GM12878 (cell line): ENCODE measurements around the gene DOC2B. TPM values are rescaled to one million over a fixed set of nuclear protein-coding genes. Genes with fewer than 3 reads are reported as not detected.
"Not testable (repeated sequence)": the region's sequence is repeated elsewhere in the genome, so short reads cannot be mapped to it uniquely, and the experiment has no call there.

Experiments
- ATAC-seq: fragments of 200-7000 bp; cut with Tn5 transposase; 3 replicates; pipeline ENCODE4 v1.9.1; 2020; ENCODE audit warnings: mild to moderate bottlenecking, moderate library complexity
- BruUV-seq: library from RNA; stranded (reverse); fragments of 400-500 nt; replicated peaks from 2 replicates; lab custom pipeline; 2021; lab: Mats Ljungman, UMichigan
- CTCF ChIA-PET: fragments of 300-600 bp; sonication (Branson Sonifier 250); formaldehyde crosslinking; extraction: SDS; loops from one replicate; lab custom pipeline; 2021; ENCODE audit warnings: inconsistent platforms; lab: Yijun Ruan, JAX
- POLR2A ChIA-PET: fragments of 350-600 bp; formaldehyde crosslinking; extraction: SDS; loops from one replicate; lab custom pipeline; 2021; ENCODE audit warnings: inconsistent platforms; lab: Charles Lee
- RAD21 ChIA-PET: fragments of 300-600 bp; sonication (Branson Sonifier 250); formaldehyde crosslinking; loops from one replicate; lab custom pipeline; 2023; ENCODE audit warnings: antibody characterized with exemption; ENCODE audit not compliant: unreplicated experiment; lab: Charles Lee
- SMC1A ChIA-PET: fragments of 300-600 bp; sonication (Branson Sonifier 250); formaldehyde crosslinking; loops from one replicate; lab custom pipeline; 2023; ENCODE audit not compliant: unreplicated experiment, uncharacterized antibody; lab: Charles Lee
- DNase-seq: peaks from one replicate; pipeline ENCODE4 v3.0.0-alpha.2; 2011; ENCODE audit warnings: low read depth, low spot score
- FAIRE-seq: peaks from 3 replicates; lab custom pipeline; 2011; peaks lifted over from hg19 to GRCh38; lab: Jason Lieb, UNC
- H2AFZ ChIP-seq: 2 replicates; pipeline ENCODE4 v1.6.0; 2011; ENCODE audit warnings: low read depth, low read length, control low read depth; ENCODE audit not compliant: control insufficient read depth
- H3K27ac ChIP-seq: 2 replicates; pipeline ENCODE4 v1.5.1; 2011; ENCODE audit warnings: control low read depth; ENCODE audit not compliant: control insufficient read depth, insufficient read depth
- H3K27me3 ChIP-seq, 2 experiments: replicated peaks in 1 of 2; 2 replicates each; pipeline versions ENCODE4 v1.6.0 to v1.6.1; 2011; ENCODE audit warnings: low read length in 1 of 2; ENCODE audit not compliant: control insufficient read depth in 2 of 2, insufficient read depth in 2 of 2
- H3K36me3 ChIP-seq, 2 experiments: 2 replicates each; pipeline ENCODE4 v1.5.1; 2011; ENCODE audit warnings: low read length in 1 of 2; ENCODE audit not compliant: control insufficient read depth in 2 of 2, insufficient read depth in 2 of 2
- H3K4me1 ChIP-seq: 2 replicates; pipeline ENCODE4 v1.6.1; 2011; ENCODE audit warnings: mild to moderate bottlenecking, low read length, moderate library complexity, mixed read lengths; ENCODE audit not compliant: control insufficient read depth, insufficient read depth
- H3K4me2 ChIP-seq: 2 replicates; pipeline ENCODE4 v1.6.0; 2011; ENCODE audit warnings: control low read depth; ENCODE audit not compliant: control insufficient read depth, insufficient read depth
- H3K4me3 ChIP-seq: fragments of 200-600 bp; sonication (generic); 2 replicates; pipeline ENCODE4 v1.5.1; 2016
- H3K79me2 ChIP-seq: 2 replicates; pipeline ENCODE4 v1.6.0; 2011; ENCODE audit warnings: low read length; ENCODE audit not compliant: control insufficient read depth, insufficient read depth
- H3K9ac ChIP-seq: 2 replicates; pipeline ENCODE4 v1.8.0; 2011; ENCODE audit warnings: low read length, control low read depth, mixed read lengths; ENCODE audit not compliant: control insufficient read depth, insufficient read depth
- H3K9me3 ChIP-seq: replicated peaks from 3 replicates; pipeline ENCODE4 v1.5.1; 2011; ENCODE audit warnings: mild to moderate bottlenecking, low read length; ENCODE audit not compliant: control insufficient read depth, insufficient read depth
- H4K20me1 ChIP-seq: 2 replicates; pipeline ENCODE4 v1.6.0; 2011; ENCODE audit not compliant: control insufficient read depth, insufficient read depth
- BCL11A ChIP-seq: IDR thresholded peaks from 2 replicates; pipeline ENCODE4 v1.6.1; 2011; ENCODE audit warnings: low read depth, low read length
- BHLHE40 ChIP-seq, 2 experiments: fragments of 450-650 bp in 1 of 2; IDR thresholded peaks; 2 replicates each; pipeline ENCODE4 v1.6.1; 2011 to 2017; ENCODE audit warnings: low read depth in 2 of 2, borderline replicate concordance in 1 of 2, improper control_type of control experiment in 1 of 2, low read length in 1 of 2, mild to moderate bottlenecking in 1 of 2
- CEBPB ChIP-seq, 2 experiments: fragments of 150-350 bp in 1 of 2; IDR thresholded peaks; 2 replicates each; pipeline ENCODE4 v1.6.1; 2012 to 2014; ENCODE audit warnings: low read depth in 2 of 2, low read length in 2 of 2, borderline replicate concordance in 1 of 2, inconsistent platforms in 1 of 2
- FOXM1 ChIP-seq: IDR thresholded peaks from 2 replicates; pipeline ENCODE4 v1.6.1; 2012; ENCODE audit warnings: low read depth, mild to moderate bottlenecking, inconsistent platforms, low read length, moderate library complexity
- IKZF2 ChIP-seq, 2 experiments: fragments of 450-650 bp; IDR thresholded peaks; 2 replicates each; pipeline ENCODE4 v1.6.1; 2017; ENCODE audit warnings: mild to moderate bottlenecking in 2 of 2, moderate library complexity in 2 of 2
- KLF5 ChIP-seq: fragments of 450-650 bp; IDR thresholded peaks from 2 replicates; pipeline ENCODE4 v1.6.1; 2014; ENCODE audit warnings: mild to moderate bottlenecking; ENCODE audit not compliant: partially characterized antibody
- NR2C1 ChIP-seq: fragments of 450-650 bp; IDR thresholded peaks from 2 replicates; pipeline ENCODE4 v1.6.1; 2017; ENCODE audit warnings: antibody characterized with exemption, mild to moderate bottlenecking, moderate library complexity
- RB1 ChIP-seq: fragments of 450-650 bp; formaldehyde crosslinking; IDR thresholded peaks from 2 replicates; pipeline ENCODE4 v1.6.1; 2017; ENCODE audit warnings: mild to moderate bottlenecking, borderline replicate concordance
- RELB ChIP-seq: fragments of 450-650 bp; IDR thresholded peaks from 2 replicates; pipeline ENCODE4 v1.6.1; 2017; ENCODE audit warnings: low read depth, mild to moderate bottlenecking, moderate library complexity
- SMARCA5 ChIP-seq: fragments of 450-650 bp; IDR thresholded peaks from 2 replicates; pipeline ENCODE4 v1.6.1; 2017; ENCODE audit warnings: mild to moderate bottlenecking
- USF1 ChIP-seq: IDR thresholded peaks from 2 replicates; pipeline ENCODE4 v1.6.1; 2011; ENCODE audit warnings: borderline replicate concordance, low read depth, mild to moderate bottlenecking, moderate library complexity, mixed read lengths, low read length; ENCODE audit not compliant: insufficient read depth; ENCODE audit errors: extremely low read length
- YY1 ChIP-seq: IDR thresholded peaks from 2 replicates; pipeline ENCODE4 v1.6.1; 2011; ENCODE audit warnings: low read depth, mild to moderate bottlenecking, low read length
- WGBS: methylation state at CpG from one replicate; pipeline ENCODE4 v1.1.6; 2016; ENCODE audit warnings: low lambda C conversion rate; ENCODE audit not compliant: insufficient replicate concordance, insufficient coverage; ENCODE audit errors: missing lambda C conversion rate; 5-methylcytosine and 5-hydroxymethylcytosine counted together
- in situ Hi-C: fragments of 300-500 bp; cut with MboI; formaldehyde crosslinking; loops from 9 replicates; pipeline ENCODE4 v1.14.3; 2018; ENCODE audit warnings: mixed read lengths
- intact Hi-C: fragments of 100-400 bp; cut with micrococcal nuclease; formaldehyde crosslinking; loops from one replicate; pipeline ENCODE4 v1.14.2; 2022; ENCODE audit not compliant: unreplicated experiment
- polyA plus RNA-seq, 11 experiments: library from polyadenylated mRNA; depleted of rRNA in 4 of 11; unstranded in 6 of 11; stranded (reverse) in 5 of 11; fragments of >200 nt; fragmentation: Nextera tagmentation in 4 of 11; fragmentation: Illumina TruSeq in 1 of 11; extraction: Ambion mirVana in 4 of 11; extraction: Trizol in 1 of 11; gene quantifications; 1 replicate in 1 of 11; 2 replicates in 10 of 11; pipeline versions ENCODE4 v1.2.1 to v1.2.3, GENCODE V29; 2011 to 2016; ENCODE audit warnings: inconsistent platforms in 2 of 11, missing spikeins in 2 of 11, low read depth in 1 of 11
- total RNA-seq, 4 experiments: library from RNA; depleted of rRNA in 3 of 4; stranded (reverse); fragments of >200 nt in 3 of 4; fragmentation: Illumina TruSeq in 1 of 4; extraction: Trizol in 1 of 4; gene quantifications; 2 replicates each; pipeline versions ENCODE4 v1.2.1 to v1.2.3, GENCODE V29; 2013 to 2021
- TF ChIP-seq, protein P1 (sequence below): fragments of 450-650 bp; IDR thresholded peaks from 2 replicates; pipeline ENCODE4 v1.6.1; 2014; ENCODE audit warnings: mild to moderate bottlenecking

The DOC2B gene
- total and polyA plus RNA-seq, 10 of the 15 experiments (the other 5 are each of a cell fraction or from before 2014, with no cell fraction given): not detected

GRCh38 chr17:168614-169013 lies 12.8 kb downstream of the DOC2B start:
- TF ChIP-seq BHLHE40 (IDR thresholded peaks at IDR 0.05; ENCODE audit: borderline replicate concordance in 1 of 2, low read depth in 2 of 2, low read length in 1 of 2) (peak; percentile 16 to 39; a peak in 2 of 4 replicates), YY1 (0 out of 2 replicates have a peak, but pooled peaks have one; percentile 60)
- TF ChIP-seq, all 136 proteins: peak for 2; not testable (repeated sequence) for 134
- WGBS: 40% methylated on average over 9 of the region's 11 CpGs
- FAIRE-seq, H3K4me2 ChIP-seq, H3K9ac ChIP-seq, intact Hi-C loops, SMC1A ChIA-PET, H3K4me1 ChIP-seq, H3K4me3 ChIP-seq, RAD21 ChIA-PET, BruUV-seq, in situ Hi-C loops, H3K27me3 ChIP-seq, H3K79me2 ChIP-seq, H3K36me3 ChIP-seq, H3K27ac ChIP-seq, H3K9me3 ChIP-seq, CTCF ChIA-PET, H4K20me1 ChIP-seq, H2AFZ ChIP-seq, POLR2A ChIA-PET: not testable (repeated sequence)
- ATAC-seq (peak; percentile 59), DNase-seq (peak; percentile 32)

DNA sequence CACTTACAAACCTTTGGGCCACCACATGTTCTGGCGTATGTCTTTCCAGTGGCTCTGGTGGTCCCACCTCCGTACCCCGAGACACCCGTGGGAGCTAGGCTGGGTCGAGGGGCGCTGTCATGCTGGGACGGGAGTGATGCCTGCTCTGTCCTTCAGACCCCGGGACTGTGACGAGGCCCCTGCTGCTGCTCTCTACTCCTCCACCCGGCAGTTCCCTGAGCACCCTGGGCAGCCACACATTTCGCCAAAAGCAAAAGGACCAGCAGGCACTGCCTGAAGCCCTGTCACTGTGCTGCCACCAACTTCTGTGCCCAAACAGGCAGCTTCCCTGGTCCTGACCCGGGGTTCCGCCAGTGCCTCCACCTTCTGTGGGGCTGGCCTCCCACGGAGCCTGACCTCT lies 15.5 kb downstream of the DOC2B start:
- ChIA-PET POLR2A (no interaction called here), CTCF (interaction anchor here (1.0 to 1.6 kb wide), 2 partner anchors 133 to 220 kb away, joined by 3 to 7 read pairs; no protein-coding TSS in a partner anchor), SMC1A (interaction anchor here (1.0 to 1.1 kb wide), 2 partner anchors 220 to 246 kb away, joined by 3 to 4 read pairs; no protein-coding TSS in a partner anchor), RAD21 (no interaction called here)
- FAIRE-seq (no peak), DNase-seq (no peak), ATAC-seq (no peak)
- Histone ChIP-seq H3K4me3 (no peak overlapping the region), H3K79me2 (no peaks in the 10 kb centered on the region), H4K20me1 (no peaks in the 10 kb centered on the region), H3K27ac (no peak overlapping the region), H3K4me2 (no peak overlapping the region), H2AFZ (no peak overlapping the region), H3K27me3 (no peaks in the 10 kb centered on the region), H3K9ac (no peak overlapping the region), H3K4me1 (peaks cover 5% of the 10 kb centered on the region; the same call in 1 of the 2 replicates), H3K36me3 (no peaks in the 10 kb centered on the region), H3K9me3 (no peaks in the 10 kb centered on the region; the same call in 2 of the 3 replicates)
- WGBS: 52% methylated on average over 14 of the region's 14 CpGs
- intact Hi-C loops (no loop called here), in situ Hi-C loops (no loop called here)
- BruUV-seq: no TSS peak
- TF ChIP-seq, protein P1, sequence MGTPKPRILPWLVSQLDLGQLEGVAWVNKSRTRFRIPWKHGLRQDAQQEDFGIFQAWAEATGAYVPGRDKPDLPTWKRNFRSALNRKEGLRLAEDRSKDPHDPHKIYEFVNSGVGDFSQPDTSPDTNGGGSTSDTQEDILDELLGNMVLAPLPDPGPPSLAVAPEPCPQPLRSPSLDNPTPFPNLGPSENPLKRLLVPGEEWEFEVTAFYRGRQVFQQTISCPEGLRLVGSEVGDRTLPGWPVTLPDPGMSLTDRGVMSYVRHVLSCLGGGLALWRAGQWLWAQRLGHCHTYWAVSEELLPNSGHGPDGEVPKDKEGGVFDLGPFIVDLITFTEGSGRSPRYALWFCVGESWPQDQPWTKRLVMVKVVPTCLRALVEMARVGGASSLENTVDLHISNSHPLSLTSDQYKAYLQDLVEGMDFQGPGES: no peak
- no peak for TF ChIP-seq USF1
- no peak for TF ChIP-seq FOXM1
- TF ChIP-seq SMARCA5: no peak
- TF ChIP-seq IKZF2 (IDR thresholded peaks at IDR 0.05): no peak
- no peak for TF ChIP-seq BCL11A
- no peak for TF ChIP-seq RB1
- no peak for TF ChIP-seq RELB
- no peak for TF ChIP-seq CEBPB (IDR thresholded peaks at IDR 0.05; ENCODE audit: borderline replicate concordance in 1 of 2, low read depth in 2 of 2, low read length in 2 of 2)
- TF ChIP-seq KLF5: no peak
- no peak for TF ChIP-seq NR2C1
